Mononuclear cell (primary cell): ENCODE data around the gene LYPD6B. TPM values are rescaled to one million over a fixed set of nuclear protein-coding genes. Genes with fewer than 3 reads are reported as not detected.

Experiments used
- H3K27me3 ChIP-seq: 2 replicates; pipeline ENCODE4 v1.6.0; 2011; ENCODE audit warnings: low read length, control low read depth; ENCODE audit not compliant: insufficient read depth
- H3K4me1 ChIP-seq: 2 replicates; pipeline ENCODE4 v1.5.1; 2011; ENCODE audit warnings: mild to moderate bottlenecking, low read length, control low read depth; ENCODE audit not compliant: insufficient read depth
- H3K4me3 ChIP-seq: 2 replicates; pipeline ENCODE4 v1.5.1; 2011; ENCODE audit warnings: mild to moderate bottlenecking, low read length, moderate library complexity
- H3K9me3 ChIP-seq: 2 replicates; pipeline ENCODE4 v1.5.1; 2011; ENCODE audit warnings: low read depth, mild to moderate bottlenecking, control low read depth, low read length
- total RNA-seq: library from RNA; depleted of rRNA; stranded (reverse); fragments of >200 nt; gene quantifications from one replicate; pipeline ENCODE4 v1.2.3, GENCODE V29; 2012

Gene LYPD6B
- total RNA-seq, 1 donor = not detected

- Histone ChIP-seq H3K4me3 (no peak overlapping the region), H3K4me1 (no peaks in the 10 kb centered on the region), H3K9me3 (no peaks in the 10 kb centered on the region), H3K27me3 (no peaks in the 10 kb centered on the region)
Measured at GRCh38 chr2:149004836-149005235, 33.7 kb upstream of the LYPD6B start.

DNA sequence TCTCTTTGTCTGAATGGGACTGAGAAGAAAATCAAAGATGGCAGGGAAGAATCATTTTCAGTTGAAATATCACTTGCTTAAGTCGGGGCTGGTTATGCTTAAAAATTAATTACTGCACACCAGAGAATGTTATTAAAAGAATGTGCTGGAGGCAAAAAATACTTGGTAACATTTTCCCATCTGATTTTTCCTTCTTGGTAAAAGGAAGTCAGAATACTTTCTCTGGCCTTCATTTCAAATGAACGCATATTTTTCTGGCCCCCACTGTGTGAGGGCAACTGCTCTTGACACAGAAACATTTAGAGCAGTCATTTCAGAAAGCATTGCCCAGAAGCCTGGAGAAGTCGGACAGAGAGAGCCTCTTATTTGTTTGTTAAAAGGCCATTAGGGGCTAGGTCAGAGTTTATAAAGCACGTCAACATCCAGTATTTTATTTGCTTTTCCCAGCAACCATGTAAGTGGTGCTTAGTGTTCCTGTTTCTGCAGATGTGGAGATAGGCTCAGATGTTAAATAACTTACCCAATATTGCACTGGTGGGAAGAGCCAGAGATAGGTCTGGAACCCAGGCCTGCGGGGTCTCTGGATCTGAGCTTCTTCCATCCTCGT, 32.9 kb upstream of the LYPD6B start:
- Histone ChIP-seq H3K9me3 (no peaks in the 10 kb centered on the region), H3K4me1 (no peaks in the 10 kb centered on the region), H3K27me3 (no peaks in the 10 kb centered on the region), H3K4me3 (no peak overlapping the region)

DNA sequence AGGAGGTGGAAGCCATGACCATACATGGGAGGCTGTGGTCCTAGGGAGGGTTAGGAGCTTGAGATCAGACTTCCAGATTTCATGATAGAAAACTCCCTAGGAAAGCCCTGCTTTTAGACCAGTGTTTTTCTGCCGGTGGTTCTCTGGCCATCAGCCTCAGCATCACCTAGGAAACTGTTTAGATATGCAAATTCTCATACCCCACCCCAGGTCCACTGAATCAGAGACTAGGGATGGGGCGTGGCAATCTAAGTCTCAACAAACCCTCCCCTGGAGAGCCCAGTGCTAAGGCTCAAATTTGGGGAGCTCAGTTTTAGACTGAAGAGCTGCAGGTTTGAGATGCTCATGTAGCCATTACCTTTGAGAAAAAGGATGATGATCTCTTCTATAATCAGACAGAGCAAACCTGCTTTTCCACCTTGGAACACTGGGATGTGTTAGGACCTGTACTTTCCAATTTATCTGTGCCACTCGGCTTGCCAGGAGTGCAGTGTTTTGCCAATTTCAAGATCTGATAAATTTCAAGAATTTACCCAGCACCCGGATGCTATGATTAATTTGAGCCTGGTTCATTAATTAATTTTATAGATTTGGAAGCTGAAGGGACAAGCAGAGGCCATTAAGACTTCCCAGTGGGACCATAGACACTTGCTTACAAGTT, 31.5 kb upstream of the LYPD6B start:
- no peaks in the 10 kb centered on the region for H3K4me1 ChIP-seq
- H3K9me3 ChIP-seq = no peaks in the 10 kb centered on the region
- no peak overlapping the region for H3K4me3 ChIP-seq
- H3K27me3 ChIP-seq = no peaks in the 10 kb centered on the region

DNA sequence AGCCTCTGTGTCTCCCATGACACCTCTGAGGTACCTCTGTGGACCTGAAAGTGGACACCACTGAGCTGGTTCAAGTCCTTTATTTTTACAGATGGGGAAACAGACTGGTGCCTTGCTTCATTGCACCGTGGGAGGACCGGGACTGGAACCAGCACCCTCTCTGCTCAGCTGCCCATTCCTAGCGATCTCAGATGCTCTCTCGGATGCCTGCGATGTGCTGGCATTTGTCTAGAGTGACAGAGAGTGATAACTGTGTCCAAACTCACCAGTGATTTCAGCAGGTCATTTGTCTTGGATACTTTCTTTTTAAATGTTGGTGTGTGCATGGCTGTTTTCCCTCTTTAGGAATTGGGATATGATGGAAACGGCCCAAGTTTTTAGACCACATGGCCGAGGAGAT, 30.1 kb upstream of the LYPD6B start:
- Histone ChIP-seq H3K4me3 (no peak overlapping the region), H3K4me1 (no peaks in the 10 kb centered on the region), H3K9me3 (no peaks in the 10 kb centered on the region), H3K27me3 (no peaks in the 10 kb centered on the region)

DNA sequence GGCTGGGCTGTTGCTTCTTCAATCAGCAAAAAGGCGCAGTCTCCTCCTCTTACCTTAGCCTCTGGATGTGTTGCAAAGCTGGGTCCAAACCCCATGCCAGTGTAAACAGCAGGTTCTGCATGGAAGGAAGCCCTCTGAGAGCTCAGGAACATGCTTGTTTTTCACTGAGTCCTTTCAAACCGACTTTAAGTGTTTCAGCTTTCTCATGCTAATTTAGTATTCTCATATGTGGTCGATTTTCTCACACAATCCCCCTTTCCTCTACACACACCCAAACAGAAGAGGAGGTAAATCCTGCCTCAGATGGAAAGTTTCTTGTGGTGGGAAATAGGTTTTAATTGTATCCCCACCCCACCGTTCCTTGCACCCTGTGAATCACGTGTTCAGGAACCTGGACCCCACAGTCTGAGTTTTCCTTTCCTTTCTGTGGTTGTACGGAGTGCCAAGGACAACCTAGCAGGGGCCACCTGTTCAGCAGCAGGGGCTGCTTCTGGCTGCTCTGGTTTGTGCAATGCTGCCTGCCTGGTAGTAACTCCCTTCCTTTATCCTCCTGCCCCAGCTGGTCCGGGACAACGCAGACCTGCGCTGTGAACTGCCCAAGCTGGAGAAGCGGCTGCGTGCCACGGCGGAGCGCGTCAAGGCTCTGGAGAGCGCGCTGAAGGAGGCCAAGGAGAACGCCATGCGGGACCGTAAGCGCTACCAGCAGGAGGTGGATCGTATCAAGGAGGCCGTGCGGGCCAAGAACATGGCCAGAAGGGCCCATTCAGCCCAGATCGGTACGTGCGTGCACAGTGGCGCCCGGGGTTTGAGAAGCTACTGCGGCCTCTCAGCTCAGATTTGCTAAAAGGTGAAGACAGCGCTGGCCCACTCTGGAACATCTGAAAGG, 28.7 kb upstream of the LYPD6B start:
- Histone ChIP-seq H3K27me3 (no peaks in the 10 kb centered on the region), H3K4me1 (no peaks in the 10 kb centered on the region), H3K4me3 (no peak overlapping the region), H3K9me3 (no peaks in the 10 kb centered on the region)

GRCh38 chr2:149012545-149012944, 26.0 kb upstream of the LYPD6B start:
- H3K9me3 ChIP-seq = no peaks in the 10 kb centered on the region
- H3K4me3 ChIP-seq = no peak overlapping the region
- no peaks in the 10 kb centered on the region for H3K27me3 ChIP-seq
- H3K4me1 ChIP-seq = peaks cover 3% of the 10 kb centered on the region

- no peak overlapping the region for H3K4me3 ChIP-seq
- H3K9me3 ChIP-seq = no peaks in the 10 kb centered on the region
- no peaks in the 10 kb centered on the region for H3K27me3 ChIP-seq
- H3K4me1 ChIP-seq = peaks cover 26% of the 10 kb centered on the region
Measured at GRCh38 chr2:149015501-149015900, 23.0 kb upstream of the LYPD6B start.

- peaks cover 31% of the 10 kb centered on the region for H3K4me1 ChIP-seq
- H3K27me3 ChIP-seq = no peaks in the 10 kb centered on the region
- no peak overlapping the region for H3K4me3 ChIP-seq
- no peaks in the 10 kb centered on the region for H3K9me3 ChIP-seq
Measured at GRCh38 chr2:149015926-149016563, 22.5 kb upstream of the LYPD6B start.

DNA sequence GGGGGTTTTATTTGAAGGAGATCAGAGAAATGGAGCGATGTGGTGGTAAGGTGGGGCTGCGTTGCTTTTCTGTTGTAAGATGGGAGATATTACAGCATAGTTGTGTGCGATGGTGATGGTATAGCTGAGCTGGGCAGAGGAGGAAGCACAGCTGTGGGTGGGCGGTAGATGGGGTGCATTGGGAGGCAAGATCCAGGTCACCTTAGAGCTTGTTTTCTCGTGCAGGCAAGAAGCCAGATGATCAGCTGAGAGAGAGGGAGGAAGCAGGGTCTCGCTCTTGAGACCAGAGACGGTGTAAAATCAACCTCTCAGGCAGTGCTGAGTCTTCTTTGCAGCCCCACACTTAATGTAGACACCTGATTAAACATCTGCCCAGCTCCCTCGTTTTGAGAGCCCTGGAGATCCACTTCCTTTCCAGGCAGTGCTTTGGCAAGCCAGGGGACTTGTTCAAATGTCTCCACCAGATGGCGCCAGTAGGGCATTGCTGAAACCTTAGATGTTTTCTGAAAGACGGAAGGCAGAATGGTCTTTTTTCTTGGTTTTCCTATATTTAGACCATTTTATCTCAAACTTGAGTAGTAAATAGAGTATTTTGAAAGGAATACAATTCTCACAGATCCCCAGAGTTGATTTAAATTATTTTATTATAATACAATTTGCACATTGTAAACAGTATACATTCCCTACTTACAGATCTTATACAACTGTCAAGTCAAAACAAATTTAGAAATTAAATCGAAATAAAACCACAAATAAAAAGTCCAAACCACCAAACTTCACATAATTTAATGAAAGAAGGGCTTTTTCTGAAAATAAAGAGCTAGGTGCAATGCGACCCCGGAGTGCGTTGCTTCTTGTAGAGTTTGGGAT, 21.1 kb upstream of the LYPD6B start:
- Histone ChIP-seq H3K4me1 (peaks cover 39% of the 10 kb centered on the region), H3K9me3 (no peaks in the 10 kb centered on the region), H3K27me3 (no peaks in the 10 kb centered on the region), H3K4me3 (no peak overlapping the region)

DNA sequence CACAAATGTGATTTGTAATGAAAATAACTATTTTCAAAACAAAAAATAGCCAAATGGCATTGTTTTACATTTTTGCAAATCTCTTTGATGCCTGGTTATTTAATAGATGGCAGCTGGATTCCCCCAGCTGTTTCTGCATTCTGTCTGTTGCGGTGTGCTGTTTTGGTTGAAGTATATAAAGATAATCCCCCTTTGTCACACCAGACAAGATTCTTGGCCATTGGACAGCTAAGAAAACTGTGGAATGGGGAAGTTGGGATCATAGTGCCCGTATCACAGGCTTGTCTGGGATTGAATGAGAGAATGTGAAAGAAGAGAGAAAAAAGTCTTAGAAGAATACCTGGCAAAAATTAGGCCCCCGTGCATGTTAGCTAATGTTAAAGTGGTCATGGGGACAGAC, 19.5 kb upstream of the LYPD6B start:
- H3K27me3 ChIP-seq = no peaks in the 10 kb centered on the region
- H3K4me3 ChIP-seq = no peak overlapping the region
- H3K4me1 ChIP-seq = peaks cover 39% of the 10 kb centered on the region
- H3K9me3 ChIP-seq = no peaks in the 10 kb centered on the region

GRCh38 chr2:149019768-149020167, 18.7 kb upstream of the LYPD6B start:
- Histone ChIP-seq H3K4me1 (peaks cover 39% of the 10 kb centered on the region), H3K9me3 (no peaks in the 10 kb centered on the region), H3K4me3 (no peak overlapping the region), H3K27me3 (no peaks in the 10 kb centered on the region)

GRCh38 chr2:149020432-149020851, 18.1 kb upstream of the LYPD6B start:
- Histone ChIP-seq H3K4me1 (peaks cover 39% of the 10 kb centered on the region), H3K4me3 (no peak overlapping the region), H3K27me3 (no peaks in the 10 kb centered on the region), H3K9me3 (no peaks in the 10 kb centered on the region)

DNA sequence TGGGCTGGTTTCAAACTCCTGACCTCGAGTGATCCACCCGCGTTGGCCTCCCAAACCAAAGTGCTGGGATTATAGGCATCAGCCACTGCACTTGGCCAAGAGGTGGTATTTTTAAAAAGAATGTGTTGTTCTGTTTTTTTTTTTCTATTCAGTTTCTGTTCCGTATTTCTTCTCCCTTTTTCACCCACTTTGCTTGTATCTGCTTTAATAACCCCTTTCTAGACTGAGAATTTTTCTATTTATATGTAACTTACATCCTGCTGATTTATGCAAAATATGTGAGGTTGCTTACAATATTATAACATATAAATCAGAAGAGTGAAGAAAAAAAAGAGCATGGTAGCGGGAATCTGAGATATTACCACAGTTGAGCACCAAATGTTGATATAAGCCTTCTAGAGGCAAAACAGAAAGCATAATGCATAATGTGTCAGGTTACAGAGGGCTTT, 17.2 kb upstream of the LYPD6B start:
- Histone ChIP-seq H3K9me3 (no peaks in the 10 kb centered on the region), H3K27me3 (no peaks in the 10 kb centered on the region), H3K4me1 (peaks cover 39% of the 10 kb centered on the region), H3K4me3 (no peak overlapping the region)

DNA sequence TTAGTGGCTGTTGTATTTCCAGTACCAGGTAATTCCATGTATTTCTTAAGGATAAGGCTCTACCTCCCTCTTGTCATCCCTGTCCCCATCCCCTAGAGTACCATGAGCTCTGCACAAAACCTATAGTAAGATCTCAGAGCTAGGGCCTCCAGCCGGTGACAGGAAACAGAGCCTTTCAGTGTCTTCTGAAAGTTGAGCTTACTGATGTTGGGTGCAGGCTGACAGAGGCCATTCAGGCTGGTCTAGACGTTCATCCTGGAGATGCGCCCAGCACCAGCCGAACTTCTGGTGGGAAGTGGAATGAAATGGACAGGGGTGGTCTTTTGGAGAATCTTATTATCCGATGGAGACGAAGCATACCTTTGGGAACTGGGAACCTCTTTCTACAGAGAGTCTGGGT, 16.7 kb upstream of the LYPD6B start:
- no peaks in the 10 kb centered on the region for H3K9me3 ChIP-seq
- H3K4me3 ChIP-seq = no peak overlapping the region
- H3K27me3 ChIP-seq = no peaks in the 10 kb centered on the region
- H3K4me1 ChIP-seq = peaks cover 39% of the 10 kb centered on the region
